NCI-H1436 treated with DMSO at 0.1 percent for 48 hours (cell line): Measurements from ENCODE around the gene PDE4D.

Source experiments
- DNase-seq: peaks from one replicate; lab custom pipeline; 2025; lab: John Stamatoyannopoulos, UW

The PDE4D gene

DNA sequence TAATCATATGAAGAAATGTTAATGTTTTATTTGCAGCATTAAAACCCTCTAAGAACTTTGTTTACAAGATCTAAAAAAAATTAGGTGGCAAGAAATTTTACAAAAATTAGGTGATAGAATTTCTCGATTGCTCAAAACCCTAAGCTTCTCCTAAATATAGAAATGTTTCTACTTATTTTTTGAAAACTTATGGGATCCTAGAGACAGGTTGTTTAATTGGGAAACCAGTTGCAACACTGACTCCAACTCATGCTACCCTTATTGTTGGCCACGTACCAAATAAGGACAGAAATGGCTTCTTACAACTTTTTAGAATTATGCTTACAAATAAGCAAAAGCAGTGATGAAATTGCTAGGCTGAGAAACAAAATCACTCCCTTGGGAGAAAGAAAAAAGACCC, 531.1 kb downstream of the PDE4D start:
- DNase-seq = no peak

DNA sequence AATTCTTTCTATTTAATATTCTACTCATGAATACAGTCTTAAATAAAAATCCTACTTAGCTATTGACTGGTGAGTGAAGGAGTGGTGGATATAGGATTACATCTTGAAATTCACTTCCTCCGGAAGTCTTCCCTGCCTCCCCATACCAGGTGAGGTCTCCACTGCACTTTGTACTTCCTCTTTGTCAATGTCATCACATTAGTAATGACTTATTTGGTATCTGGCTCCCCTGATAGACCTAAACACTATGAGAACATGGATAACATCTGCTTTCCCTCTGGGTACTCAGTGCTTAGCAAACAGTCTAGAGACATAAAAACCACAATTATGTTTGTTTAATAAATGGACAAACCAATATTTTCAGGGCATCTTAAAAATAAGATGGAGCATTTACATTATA, 532.1 kb downstream of the PDE4D start:
- no peak for DNase-seq

DNA sequence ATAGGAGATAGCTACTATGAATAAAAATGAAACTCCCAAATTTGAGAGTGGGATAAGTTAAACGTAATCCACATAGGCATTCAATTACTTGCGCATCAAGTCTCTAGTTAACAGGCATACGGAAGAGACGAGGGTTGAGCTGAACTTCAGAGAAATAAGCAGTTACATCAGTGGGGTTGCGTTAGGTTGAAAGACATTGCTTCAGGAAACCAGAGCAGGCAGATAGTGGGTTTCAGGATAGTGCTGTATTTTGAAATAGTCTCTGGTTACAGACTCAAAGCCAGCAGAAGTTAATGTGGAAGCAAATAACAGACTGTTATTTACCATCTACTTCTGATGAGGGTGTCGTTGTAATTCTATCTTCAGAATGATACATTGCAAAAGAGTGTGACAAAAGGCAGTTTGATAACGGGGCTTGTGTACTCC, 533.4 kb downstream of the PDE4D start:
- DNase-seq = no peak

DNA sequence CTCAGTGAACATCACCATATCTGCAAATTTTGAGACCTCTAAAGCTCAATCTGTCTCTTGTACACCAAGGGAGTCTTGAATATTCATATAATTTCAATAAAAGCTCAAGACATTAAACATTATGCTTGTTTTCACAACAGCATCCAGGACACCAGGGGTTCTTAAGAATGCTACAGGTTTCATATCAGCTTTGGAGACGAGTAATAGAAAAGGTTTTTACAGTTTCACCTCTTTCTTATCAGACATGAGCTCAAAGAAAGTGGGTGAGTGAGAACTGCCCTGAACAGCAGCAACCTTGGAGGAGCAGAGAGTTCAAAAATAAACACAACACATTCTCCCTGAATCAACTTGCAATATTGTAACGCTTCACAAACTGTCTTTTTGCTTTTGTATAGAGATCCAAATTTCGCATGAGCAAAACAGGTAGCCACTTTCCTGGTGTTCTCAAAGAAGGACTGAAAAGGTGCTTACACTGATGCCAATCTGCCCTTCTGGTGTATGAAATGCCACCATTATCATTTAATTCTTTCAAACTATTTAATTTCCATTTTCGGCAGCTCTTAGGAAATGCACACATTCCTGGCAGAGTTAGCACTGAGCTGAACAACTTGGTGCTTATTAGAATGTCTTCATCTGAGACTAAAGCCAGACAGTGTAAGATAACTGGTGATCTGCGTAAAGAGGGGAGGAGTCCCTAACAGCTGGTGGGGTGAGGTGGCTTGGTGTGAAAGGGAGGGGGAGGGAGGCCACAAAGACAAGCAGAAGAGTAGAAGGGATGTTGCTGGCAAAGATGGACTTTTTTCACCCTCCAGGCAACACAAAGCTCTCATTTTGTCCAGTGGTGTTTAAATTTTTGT, 535.3 kb downstream of the PDE4D start:
- no peak for DNase-seq

DNA sequence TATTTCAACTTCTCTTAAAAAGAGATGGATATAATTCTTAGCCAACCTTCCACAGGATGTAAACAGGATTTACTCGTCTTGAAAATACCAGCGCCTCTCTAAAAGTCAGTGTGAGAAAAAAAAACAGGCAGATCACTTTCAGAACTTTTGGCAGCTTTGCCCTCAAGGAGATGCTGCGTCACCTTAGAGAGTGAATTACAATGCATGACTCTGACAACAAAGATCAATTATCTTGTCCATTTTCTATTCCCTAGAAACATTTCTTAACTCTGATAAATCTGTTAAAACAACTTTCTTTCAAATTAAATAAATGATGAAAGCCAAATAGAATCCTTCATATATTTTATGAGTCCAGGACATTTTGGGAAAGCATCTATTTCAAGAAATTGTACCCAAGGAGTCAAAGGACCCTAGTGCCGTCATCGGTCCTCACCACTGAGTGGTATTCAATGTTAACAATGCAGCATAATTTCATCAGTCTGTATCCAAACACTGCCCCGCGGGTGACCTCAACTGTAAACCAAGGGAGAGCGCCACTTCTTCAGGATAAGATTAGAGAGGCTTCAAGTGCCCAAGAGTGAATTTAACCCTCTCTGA, 536.0 kb downstream of the PDE4D start:
- DNase-seq = no peak

DNA sequence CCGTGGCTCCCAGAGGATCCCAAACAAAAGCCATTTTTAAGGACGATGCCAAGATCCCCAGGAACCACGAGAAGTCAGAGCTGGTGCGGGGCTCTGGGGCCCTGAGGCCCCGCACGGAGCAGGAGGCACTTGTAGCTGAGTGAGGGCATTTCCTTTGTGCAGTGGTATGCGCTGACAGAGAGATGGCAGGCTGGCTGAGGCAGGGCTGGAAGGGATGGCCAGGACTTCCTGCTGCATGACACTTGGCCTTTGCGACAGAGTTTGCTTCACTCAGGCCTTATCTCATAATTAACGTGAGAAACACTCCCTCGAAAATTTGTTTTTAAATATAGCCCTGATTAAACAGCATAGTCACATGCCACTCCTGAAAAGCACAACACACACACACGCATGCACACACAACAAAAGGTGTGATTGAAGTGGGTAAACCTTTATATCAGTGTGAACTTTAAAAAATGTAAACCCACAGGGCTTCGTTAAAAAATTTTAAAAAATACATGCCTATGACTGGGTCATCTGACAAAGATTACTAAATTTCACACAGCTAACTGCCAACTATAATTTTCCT, 536.6 kb downstream of the PDE4D start:
- no peak for DNase-seq

DNA sequence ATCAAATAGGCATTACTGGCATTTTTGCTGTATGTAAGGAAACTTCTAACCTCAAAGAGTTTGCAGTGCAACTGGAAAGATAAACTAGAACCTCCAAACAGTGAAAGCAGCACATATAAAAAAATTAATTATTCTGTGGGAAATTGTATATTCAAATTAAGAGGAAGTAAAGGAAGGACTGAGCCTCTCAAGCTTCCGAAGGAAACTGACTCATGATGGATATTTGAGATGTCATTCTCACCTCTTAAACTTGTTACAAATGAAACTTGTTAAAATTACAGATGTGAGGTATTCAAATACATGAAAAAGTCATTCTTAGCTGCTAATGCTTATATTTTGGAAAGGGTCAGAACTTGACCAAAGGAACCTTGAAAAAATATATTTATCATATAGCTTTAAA, 538.7 kb downstream of the PDE4D start:
- no peak for DNase-seq

DNA sequence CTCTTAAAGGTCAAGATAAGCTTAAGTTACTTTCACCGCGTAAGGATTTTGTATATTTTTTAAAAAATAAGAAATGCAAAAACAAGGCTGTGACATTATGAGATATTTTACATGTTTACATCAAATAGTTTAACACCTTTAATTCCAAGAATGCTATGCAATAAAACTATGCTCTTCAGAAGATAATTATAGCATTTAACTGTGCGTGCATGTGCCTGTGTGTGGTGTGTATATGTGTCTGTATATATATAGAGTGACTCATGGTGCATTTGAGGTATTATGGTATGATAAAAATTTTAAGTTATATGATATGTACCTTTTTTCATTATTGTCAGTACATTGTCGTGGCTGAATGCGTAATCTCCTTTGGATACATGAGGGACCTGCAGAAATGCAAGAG, 539.3 kb downstream of the PDE4D start:
- no peak for DNase-seq

DNA sequence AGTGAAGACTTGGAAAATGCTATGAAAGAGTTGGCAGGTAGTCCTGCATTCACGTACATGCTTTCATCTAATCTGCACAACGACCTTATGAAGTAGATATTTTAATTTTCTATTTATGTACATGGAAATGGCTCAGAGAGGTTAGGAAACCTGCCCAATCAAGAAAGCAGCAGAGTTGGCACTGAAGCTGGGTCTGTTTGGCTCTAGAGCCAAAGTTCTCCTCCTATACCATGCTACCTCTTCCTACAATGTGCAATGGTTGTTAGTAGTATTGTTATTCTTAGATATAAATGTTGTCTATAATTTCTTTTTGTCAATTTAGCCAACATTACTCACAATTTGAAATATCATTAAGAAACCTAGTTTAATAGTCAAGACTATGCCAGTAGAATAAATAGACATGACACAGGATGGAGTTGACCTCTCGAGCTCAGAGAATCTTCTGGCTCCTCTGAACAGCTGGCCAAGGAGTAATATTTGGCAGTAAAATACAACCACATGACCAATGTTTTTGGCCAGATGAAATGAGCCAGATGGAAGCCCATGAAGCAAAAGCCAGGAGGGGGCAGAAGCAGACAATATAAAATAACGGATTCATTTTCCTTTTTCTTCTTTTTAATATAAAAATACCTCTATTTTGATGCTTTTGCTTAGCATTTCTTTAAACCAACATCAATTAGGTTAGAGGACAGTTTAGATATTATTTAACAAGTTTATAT, 542.3 kb downstream of the PDE4D start:
- DNase-seq = no peak

DNA sequence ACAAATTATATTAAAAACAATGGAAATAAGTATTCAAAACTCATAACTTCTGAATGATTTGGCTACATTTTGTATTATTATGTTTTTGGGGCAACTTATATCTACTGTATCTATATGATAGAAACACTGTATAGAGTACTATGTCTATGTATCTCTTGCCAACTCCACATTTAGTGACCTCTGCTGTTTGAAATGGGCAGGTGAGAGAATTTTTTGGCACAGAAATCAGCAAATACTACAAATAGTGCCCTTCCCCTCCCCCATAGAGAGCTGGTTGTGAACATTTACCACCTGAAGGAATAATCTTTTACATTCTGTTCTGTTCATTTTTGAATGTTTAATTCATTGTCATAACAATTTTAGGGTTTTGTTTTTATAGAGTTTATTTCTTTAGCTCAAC, 545.3 kb downstream of the PDE4D start:
- no peak for DNase-seq

DNA sequence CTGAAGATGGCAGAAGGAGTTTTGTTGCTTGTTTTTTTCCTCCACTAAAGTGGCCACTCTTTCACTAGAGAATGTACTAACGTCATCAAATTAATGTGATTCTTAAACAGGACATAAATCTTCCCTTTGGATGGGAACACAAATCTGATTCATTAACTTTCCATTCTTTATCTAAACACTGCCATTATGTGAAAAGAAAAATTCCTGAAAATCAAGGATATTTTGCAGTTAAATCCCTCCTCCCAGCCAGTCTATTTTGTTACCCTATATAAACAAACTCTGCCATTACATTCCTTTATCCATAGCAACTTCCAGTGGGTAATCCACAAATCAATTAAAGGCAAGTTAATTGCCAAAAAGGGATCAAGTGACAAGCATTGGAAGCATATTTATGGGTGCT, 546.5 kb downstream of the PDE4D start:
- no peak for DNase-seq

DNA sequence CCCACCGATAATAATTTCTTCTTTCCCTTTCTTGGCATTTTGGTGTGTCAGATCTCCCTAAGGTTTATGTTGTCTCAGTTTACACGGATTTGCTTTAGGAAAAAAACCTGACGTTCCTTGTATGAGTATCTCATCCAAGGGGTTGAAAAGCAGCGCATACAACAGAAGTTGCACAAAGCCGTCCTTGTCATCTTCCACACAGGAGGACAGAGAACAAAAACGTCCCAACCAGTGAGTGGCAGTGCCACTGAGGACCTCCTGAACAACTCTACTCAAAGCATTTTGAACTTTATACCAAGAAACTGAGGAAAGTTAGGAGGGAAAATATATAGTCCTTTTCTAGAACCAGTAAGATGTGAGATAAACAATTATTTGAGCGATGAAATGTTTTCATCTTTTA, 547.0 kb downstream of the PDE4D start:
- DNase-seq = no peak

DNA sequence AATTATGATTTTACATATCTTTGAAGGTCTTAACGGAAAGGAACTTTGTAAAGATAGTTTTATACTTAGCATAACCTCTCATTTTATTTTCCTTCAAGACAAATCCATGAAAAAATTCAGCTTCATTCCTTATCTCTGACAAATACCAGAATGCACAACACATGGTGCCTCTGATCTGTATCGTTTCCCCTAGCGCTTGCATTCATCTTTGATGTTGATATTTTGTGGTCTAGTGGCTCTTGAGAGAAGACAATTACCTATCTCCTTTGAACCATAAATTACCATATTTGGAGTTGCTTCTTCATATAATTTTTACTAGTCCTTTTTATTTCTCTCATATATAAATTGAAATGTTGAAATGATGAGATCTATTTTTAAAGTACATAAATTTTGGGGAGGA, 551.3 kb downstream of the PDE4D start:
- no peak for DNase-seq

DNA sequence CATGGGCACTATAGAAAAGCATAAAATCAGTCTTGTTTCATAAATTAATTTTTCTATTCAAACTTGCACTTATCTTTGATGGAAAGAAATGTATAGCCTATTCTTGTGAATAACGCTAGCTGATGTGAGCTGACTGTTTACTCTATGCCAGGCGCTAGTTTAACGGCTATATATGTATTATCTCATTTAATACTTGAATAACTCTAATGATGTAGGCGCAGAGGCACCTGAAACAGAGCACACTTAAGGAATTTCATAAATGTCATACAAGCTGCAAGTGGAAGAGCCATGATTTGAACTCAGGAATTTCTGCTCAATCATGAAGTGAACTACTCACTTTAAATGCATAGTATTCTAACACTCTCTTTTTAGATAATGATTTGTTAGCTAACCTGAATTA, 551.8 kb downstream of the PDE4D start:
- DNase-seq = no peak

DNA sequence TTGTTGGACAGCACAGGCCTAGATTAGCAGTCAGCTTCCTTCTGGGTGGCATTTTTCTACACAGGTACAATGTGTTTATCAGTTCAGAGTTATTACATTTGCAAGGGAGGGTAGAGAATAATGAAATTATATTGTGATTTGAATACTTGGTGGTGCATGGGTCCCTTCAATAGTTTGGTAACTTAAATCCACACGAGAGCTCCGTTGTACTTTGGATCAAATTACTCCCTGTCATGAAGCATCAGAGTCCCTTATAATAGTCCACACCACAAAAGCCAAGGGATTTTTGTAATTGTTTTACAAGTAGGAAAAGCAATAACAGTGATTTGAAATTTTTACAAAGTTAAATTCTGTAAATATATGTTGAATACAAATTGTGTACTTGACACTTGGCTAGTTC, 552.4 kb downstream of the PDE4D start:
- DNase-seq = no peak

DNA sequence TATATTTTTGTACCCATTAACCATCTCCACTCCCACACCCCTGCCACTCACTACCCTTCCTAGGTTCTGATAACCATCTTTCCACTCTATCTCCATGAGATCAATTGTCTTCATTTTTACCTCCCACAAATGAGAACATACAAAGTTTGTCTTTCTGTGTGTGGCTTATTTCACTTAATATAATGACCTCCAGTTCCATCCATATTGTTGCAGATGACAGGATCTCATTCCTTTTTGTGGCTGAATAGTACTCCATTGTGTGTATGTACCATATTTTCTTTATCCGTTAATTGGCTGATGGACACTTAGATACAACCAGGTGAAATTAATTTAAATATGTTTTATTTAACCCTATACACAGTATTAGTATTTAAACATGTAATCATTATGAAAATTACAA, 552.9 kb downstream of the PDE4D start:
- DNase-seq = no peak

DNA sequence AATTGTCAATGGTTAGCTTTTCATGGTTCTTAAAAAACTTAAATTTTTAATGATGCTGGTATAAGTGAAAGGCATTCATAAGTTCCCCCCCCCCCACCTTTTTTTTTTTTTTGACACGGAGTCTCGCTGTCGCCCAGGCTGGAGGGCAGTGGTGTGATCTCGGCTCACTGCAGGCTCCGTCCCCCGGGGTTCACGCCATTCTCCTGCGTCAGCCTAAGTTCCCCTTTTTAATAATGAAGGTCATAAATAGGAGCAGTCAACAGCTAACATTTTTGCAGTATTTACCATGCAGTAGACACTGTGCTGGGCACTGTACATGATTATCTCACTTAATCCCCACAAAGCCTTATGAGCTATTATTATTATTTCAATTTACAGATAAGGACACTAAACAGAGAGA, 556.3 kb downstream of the PDE4D start:
- DNase-seq = no peak

DNA sequence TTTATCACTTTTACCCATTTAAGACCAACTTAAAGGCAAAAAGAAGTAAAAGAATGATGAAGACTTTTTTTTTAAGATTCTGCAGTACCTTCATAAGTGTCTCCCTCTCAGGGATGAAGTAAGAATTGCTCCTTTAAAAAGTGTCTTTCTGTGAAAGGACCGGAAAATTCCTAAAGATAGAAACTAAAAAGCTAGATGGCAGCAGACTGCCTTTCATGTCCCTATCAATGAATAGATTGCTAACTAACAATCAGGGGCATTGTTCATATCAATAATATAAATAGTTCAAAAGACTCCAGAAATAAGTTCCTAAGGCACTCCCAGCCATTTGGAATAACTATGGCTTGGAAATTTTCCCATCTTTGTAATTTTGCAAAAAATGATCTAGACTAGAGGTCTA, 558.0 kb downstream of the PDE4D start:
- DNase-seq = no peak

DNA sequence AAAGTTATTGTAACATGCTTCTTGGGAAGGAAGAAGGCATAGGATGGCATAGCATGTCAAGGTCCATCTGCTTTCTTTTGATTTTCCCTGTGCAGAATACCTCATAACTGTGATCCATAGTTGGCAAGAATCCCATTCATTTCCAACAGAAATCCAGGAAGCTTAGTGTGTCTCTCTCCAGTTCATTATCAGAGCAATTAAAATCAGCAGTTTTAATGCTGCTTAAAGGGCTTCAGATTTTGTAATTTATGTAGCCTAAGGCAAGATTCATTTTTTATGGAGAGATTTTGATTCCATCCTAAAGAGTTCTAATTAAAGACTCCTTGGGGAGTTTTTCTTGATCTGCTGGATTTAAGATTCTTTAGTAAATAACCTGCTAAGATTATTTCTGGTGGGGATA, 560.1 kb downstream of the PDE4D start:
- no peak for DNase-seq

DNA sequence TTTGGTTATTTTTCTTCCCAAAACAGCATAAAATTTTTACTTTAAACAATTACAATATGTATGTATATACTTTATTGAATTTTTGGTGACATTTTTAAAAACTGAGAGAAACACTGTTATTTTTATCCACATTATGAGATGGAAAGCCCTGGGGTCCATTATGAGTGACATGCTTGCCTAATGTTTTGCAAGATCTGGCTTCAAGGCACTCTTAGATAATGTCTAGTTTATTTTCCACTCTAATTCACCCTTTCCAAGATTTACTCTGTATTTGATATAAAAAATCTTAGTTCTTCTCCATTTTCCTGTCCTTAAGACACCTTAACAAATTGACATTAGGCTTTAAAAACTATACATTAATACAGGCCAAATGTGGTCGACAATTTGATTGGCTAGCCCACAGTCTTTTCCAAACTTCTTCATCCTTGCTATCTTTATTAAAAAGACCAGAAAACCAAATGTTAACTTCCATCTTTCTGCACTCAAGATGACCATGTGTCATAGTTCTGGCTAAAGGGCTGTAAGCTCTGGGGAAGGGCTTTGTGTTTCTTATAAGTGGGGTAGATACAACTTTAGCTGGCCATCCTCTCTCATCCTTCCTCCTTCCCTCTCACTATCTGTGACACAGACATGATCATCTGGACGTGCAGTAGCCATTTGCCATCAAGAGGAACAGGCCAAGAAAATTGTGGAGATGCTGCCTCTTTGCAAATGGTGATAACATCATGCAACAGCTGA, 561.1 kb downstream of the PDE4D start:
- DNase-seq = no peak

DNA sequence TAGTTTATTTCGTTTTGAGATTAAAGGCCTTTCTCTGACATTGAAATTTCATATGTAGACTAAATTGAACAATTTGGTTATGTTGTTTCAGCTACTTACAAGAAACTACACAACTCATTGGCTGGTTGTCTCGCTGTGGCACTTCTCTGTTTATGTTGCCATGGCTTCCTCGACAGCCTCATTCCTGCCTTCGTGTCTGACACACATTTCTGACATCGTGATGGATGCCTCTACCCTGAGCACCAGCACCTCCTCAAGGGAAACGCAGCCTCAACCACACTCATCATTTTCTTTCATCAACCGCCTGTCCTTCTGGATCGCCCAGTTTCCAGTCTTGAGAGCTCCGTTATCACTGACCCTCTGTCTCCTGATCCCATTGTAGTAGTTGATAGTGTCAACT, 562.8 kb downstream of the PDE4D start:
- no peak for DNase-seq

DNA sequence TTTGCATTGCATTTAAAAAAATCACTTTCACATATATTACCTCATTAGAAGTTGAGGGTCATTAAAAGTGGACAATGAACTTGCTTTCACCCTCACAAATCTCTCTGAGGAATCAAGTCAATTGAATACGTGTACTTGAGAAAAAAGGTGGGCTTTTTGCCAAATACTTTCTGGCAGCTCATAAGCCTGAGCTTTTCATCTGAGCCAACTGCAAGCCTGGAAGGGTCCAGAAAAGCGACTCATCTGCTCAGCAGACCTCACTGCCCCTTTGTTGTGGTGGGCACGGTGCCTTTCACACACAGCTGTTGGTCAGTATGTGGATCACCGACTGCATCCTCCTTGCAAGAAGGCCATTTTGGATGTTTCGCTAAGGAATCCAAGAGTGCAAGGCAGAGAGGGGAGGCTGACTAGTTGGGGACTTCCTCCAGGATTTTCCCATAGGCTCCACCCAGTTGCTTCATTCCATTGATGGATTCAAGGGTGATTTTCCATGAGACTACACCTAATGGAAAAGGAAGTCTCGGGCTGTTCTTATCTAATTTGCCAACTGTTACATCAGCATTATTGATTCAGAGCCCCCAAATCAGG, 564.7 kb downstream of the PDE4D start:
- DNase-seq = no peak
